GM12878 (cell line): Measurements from ENCODE around the gene DOLPP1. TPM values are rescaled to one million over a fixed set of nuclear protein-coding genes. Genes with fewer than 3 reads are reported as not detected.

Experiments
- ATF2 ChIP-seq: IDR thresholded peaks from 2 replicates; pipeline ENCODE4 v1.6.1; 2012; ENCODE audit warnings: low read length, inconsistent platforms
- CTCF ChIP-seq, 3 experiments: IDR thresholded peaks in 2 of 3; conservative IDR thresholded peaks in 1 of 3; 2 replicates each; pipeline ENCODE4 v1.5.1; 2011; ENCODE audit warnings: low read depth in 3 of 3, low read length in 3 of 3, mild to moderate bottlenecking in 3 of 3, control low read depth in 2 of 3, moderate library complexity in 2 of 3, inconsistent platforms in 1 of 3, mixed read lengths in 1 of 3; ENCODE audit not compliant: control insufficient read depth in 2 of 3, insufficient read depth in 1 of 3; ENCODE audit errors: extremely low read depth in 1 of 3
- POLR2AphosphoS5 ChIP-seq: IDR thresholded peaks from 2 replicates; pipeline ENCODE4 v1.6.1; 2011; ENCODE audit warnings: mild to moderate bottlenecking, low read length, inconsistent platforms
- RUNX3 ChIP-seq: IDR thresholded peaks from 2 replicates; pipeline ENCODE4 v1.6.1; 2012; ENCODE audit warnings: low read length, inconsistent platforms
- SMC3 ChIP-seq: IDR thresholded peaks from 2 replicates; pipeline ENCODE4 v1.6.1; 2011; ENCODE audit warnings: low read length, improper control_type of control experiment, borderline replicate concordance
- SREBF2 ChIP-seq: IDR thresholded peaks from 2 replicates; pipeline ENCODE4 v1.6.1; 2012; ENCODE audit warnings: mild to moderate bottlenecking, low read length
- TAF1 ChIP-seq: IDR thresholded peaks from 2 replicates; pipeline ENCODE4 v1.6.1; 2011; ENCODE audit warnings: mild to moderate bottlenecking, low read depth, low read length, borderline replicate concordance
- TARDBP ChIP-seq: IDR thresholded peaks from 2 replicates; pipeline ENCODE4 v1.6.1; 2016; ENCODE audit warnings: borderline replicate concordance
- TCF7 ChIP-seq: IDR thresholded peaks from 2 replicates; pipeline ENCODE4 v1.6.1; 2014; ENCODE audit warnings: antibody characterized with exemption, borderline replicate concordance
- YY1 ChIP-seq: IDR thresholded peaks from 2 replicates; pipeline ENCODE4 v1.6.1; 2011; ENCODE audit warnings: low read depth, mild to moderate bottlenecking, low read length
- ZBTB4 ChIP-seq: fragments of 450-650 bp; formaldehyde crosslinking; IDR thresholded peaks from 2 replicates; pipeline ENCODE4 v1.4.0; 2022; ENCODE audit warnings: mild to moderate bottlenecking, moderate library complexity
- ZNF207 ChIP-seq: fragments of 450-650 bp; IDR thresholded peaks from 2 replicates; pipeline ENCODE4 v1.6.1; 2014; ENCODE audit warnings: antibody characterized with exemption, mild to moderate bottlenecking, borderline replicate concordance
- polyA plus RNA-seq, 11 experiments: library from polyadenylated mRNA; depleted of rRNA in 4 of 11; unstranded in 6 of 11; stranded (reverse) in 5 of 11; fragments of >200 nt; fragmentation: Nextera tagmentation in 4 of 11; fragmentation: Illumina TruSeq in 1 of 11; extraction: Ambion mirVana in 4 of 11; extraction: Trizol in 1 of 11; gene quantifications; 1 replicate in 1 of 11; 2 replicates in 10 of 11; pipeline versions ENCODE4 v1.2.1 to v1.2.3, GENCODE V29; 2011 to 2016; ENCODE audit warnings: inconsistent platforms in 2 of 11, missing spikeins in 2 of 11, low read depth in 1 of 11
- total RNA-seq, 4 experiments: library from RNA; depleted of rRNA in 3 of 4; stranded (reverse); fragments of >200 nt in 3 of 4; fragmentation: Illumina TruSeq in 1 of 4; extraction: Trizol in 1 of 4; gene quantifications; 2 replicates each; pipeline versions ENCODE4 v1.2.1 to v1.2.3, GENCODE V29; 2013 to 2021
- TF ChIP-seq, protein P1 (sequence below): fragments of 450-650 bp; IDR thresholded peaks from 2 replicates; pipeline ENCODE4 v1.6.1; 2017; ENCODE audit warnings: mild to moderate bottlenecking, moderate library complexity
- TF ChIP-seq, protein P2 (sequence below): fragments of 450-650 bp; formaldehyde crosslinking; IDR thresholded peaks from 2 replicates; pipeline ENCODE4 v1.4.0; 2020; ENCODE audit warnings: mild to moderate bottlenecking, moderate library complexity

The DOLPP1 gene
- total and polyA plus RNA-seq, 10 of the 15 experiments (the other 5 are each of a cell fraction or from before 2014, with no cell fraction given), result 0.76 to 19.9 (median 13.4) TPM

GRCh38 chr9:129139233-129139992 lies 58.5 kb downstream of the DOLPP1 start (continued):
- TF ChIP-seq, protein P1, sequence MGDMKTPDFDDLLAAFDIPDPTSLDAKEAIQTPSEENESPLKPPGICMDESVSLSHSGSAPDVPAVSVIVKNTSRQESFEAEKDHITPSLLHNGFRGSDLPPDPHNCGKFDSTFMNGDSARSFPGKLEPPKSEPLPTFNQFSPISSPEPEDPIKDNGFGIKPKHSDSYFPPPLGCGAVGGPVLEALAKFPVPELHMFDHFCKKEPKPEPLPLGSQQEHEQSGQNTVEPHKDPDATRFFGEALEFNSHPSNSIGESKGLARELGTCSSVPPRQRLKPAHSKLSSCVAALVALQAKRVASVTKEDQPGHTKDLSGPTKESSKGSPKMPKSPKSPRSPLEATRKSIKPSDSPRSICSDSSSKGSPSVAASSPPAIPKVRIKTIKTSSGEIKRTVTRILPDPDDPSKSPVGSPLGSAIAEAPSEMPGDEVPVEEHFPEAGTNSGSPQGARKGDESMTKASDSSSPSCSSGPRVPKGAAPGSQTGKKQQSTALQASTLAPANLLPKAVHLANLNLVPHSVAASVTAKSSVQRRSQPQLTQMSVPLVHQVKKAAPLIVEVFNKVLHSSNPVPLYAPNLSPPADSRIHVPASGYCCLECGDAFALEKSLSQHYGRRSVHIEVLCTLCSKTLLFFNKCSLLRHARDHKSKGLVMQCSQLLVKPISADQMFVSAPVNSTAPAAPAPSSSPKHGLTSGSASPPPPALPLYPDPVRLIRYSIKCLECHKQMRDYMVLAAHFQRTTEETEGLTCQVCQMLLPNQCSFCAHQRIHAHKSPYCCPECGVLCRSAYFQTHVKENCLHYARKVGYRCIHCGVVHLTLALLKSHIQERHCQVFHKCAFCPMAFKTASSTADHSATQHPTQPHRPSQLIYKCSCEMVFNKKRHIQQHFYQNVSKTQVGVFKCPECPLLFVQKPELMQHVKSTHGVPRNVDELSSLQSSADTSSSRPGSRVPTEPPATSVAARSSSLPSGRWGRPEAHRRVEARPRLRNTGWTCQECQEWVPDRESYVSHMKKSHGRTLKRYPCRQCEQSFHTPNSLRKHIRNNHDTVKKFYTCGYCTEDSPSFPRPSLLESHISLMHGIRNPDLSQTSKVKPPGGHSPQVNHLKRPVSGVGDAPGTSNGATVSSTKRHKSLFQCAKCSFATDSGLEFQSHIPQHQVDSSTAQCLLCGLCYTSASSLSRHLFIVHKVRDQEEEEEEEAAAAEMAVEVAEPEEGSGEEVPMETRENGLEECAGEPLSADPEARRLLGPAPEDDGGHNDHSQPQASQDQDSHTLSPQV, result peak; percentile 61; the same call in 1 of the 2 replicates
- TF ChIP-seq TARDBP (no peak), POLR2AphosphoS5 (no peak), ZNF207 (no peak; the same call in 1 of the 2 replicates), ZBTB4 (CRISPR knock-in tag) (no peak), CTCF (IDR thresholded peaks at IDR 0.05 in 2 of 3, conservative IDR thresholded peaks at IDR 0.05 in 1 of 3; ENCODE audit: control insufficient read depth in 2 of 3, extremely low read depth in 1 of 3, insufficient read depth in 1 of 3, low read depth in 3 of 3, low read length in 3 of 3) (peak; percentile 78 to 91 (median 91)), TAF1 (no peak), YY1 (peak; percentile 60; the same call in 1 of the 2 replicates), RUNX3 (no peak), ATF2 (no peak), TCF7 (no peak), SREBF2 (no peak), SMC3 (peak; percentile 90)
- TF ChIP-seq, protein P2, sequence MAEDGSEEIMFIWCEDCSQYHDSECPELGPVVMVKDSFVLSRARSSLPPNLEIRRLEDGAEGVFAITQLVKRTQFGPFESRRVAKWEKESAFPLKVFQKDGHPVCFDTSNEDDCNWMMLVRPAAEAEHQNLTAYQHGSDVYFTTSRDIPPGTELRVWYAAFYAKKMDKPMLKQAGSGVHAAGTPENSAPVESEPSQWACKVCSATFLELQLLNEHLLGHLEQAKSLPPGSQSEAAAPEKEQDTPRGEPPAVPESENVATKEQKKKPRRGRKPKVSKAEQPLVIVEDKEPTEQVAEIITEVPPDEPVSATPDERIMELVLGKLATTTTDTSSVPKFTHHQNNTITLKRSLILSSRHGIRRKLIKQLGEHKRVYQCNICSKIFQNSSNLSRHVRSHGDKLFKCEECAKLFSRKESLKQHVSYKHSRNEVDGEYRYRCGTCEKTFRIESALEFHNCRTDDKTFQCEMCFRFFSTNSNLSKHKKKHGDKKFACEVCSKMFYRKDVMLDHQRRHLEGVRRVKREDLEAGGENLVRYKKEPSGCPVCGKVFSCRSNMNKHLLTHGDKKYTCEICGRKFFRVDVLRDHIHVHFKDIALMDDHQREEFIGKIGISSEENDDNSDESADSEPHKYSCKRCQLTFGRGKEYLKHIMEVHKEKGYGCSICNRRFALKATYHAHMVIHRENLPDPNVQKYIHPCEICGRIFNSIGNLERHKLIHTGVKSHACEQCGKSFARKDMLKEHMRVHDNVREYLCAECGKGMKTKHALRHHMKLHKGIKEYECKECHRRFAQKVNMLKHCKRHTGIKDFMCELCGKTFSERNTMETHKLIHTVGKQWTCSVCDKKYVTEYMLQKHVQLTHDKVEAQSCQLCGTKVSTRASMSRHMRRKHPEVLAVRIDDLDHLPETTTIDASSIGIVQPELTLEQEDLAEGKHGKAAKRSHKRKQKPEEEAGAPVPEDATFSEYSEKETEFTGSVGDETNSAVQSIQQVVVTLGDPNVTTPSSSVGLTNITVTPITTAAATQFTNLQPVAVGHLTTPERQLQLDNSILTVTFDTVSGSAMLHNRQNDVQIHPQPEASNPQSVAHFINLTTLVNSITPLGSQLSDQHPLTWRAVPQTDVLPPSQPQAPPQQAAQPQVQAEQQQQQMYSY, result 0 out of 2 replicates have a peak, but pooled peaks have one; percentile 19
